Measurements from ENCODE around the gene ZBED5. TPM values are rescaled to one million over a fixed set of nuclear protein-coding genes. Genes with fewer than 3 reads are reported as not detected.

ZBED5 gene
- total RNA-seq, 4 donors from 2014 or later: 24.9 to 34.9 (median 30.5) TPM

- no peak for TF ChIP-seq CTCF (IDR thresholded peaks at IDR 0.05; ENCODE audit: low read depth)
These were observed 9.6 kb downstream of the ZBED5 start for GRCh38 chr11:10847960-10848860.

GRCh38 chr11:10846660-10847059, 11.2 kb downstream of the ZBED5 start:
- no peak for TF ChIP-seq CTCF (IDR thresholded peaks at IDR 0.05; ENCODE audit: low read depth)

GRCh38 chr11:10845589-10845988, 12.3 kb downstream of the ZBED5 start:
- TF ChIP-seq CTCF (IDR thresholded peaks at IDR 0.05; ENCODE audit: low read depth): no peak

GRCh38 chr11:10844796-10845195, 13.1 kb downstream of the ZBED5 start:
- TF ChIP-seq CTCF (IDR thresholded peaks at IDR 0.05; ENCODE audit: low read depth): no peak

GRCh38 chr11:10844356-10844755, 13.5 kb downstream of the ZBED5 start:
- no peak for TF ChIP-seq CTCF (IDR thresholded peaks at IDR 0.05; ENCODE audit: low read depth)

- TF ChIP-seq CTCF (IDR thresholded peaks at IDR 0.05; ENCODE audit: low read depth): no peak
These were observed 19.0 kb downstream of the ZBED5 start for GRCh38 chr11:10838881-10839280.

- TF ChIP-seq CTCF (IDR thresholded peaks at IDR 0.05; ENCODE audit: low read depth): no peak
These were observed 19.8 kb downstream of the ZBED5 start for GRCh38 chr11:10838083-10838482.
